Measurements from ENCODE around the gene NEU2.

DNA sequence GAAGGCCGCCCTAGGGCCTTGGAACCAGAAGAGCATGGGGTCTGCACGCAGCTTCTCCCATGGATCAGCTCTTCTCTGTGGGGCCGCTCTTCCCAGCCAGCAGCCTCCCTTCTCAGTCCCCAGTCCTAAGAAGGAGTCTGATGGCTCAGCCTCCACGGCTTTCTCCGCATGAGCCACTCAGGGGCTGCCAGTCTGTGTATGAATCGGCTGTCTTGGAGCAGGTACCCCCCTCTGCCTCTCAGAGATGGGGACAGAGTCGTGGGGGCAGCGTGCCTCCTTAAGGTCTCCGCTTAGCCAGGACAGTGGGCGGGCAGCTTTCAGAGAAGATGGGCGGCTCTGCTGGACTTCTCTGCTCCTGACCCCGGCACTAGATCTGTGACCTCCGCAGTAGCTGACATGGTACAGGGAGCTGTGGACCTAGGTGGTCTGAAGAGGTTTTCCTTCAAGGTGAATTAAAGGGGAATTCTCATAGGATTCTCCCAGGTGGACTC, 49.3 kb downstream of the NEU2 start:
- TF ChIP-seq, protein P1, sequence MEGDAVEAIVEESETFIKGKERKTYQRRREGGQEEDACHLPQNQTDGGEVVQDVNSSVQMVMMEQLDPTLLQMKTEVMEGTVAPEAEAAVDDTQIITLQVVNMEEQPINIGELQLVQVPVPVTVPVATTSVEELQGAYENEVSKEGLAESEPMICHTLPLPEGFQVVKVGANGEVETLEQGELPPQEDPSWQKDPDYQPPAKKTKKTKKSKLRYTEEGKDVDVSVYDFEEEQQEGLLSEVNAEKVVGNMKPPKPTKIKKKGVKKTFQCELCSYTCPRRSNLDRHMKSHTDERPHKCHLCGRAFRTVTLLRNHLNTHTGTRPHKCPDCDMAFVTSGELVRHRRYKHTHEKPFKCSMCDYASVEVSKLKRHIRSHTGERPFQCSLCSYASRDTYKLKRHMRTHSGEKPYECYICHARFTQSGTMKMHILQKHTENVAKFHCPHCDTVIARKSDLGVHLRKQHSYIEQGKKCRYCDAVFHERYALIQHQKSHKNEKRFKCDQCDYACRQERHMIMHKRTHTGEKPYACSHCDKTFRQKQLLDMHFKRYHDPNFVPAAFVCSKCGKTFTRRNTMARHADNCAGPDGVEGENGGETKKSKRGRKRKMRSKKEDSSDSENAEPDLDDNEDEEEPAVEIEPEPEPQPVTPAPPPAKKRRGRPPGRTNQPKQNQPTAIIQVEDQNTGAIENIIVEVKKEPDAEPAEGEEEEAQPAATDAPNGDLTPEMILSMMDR (IDR thresholded peaks at IDR 0.05 in 2 of 3, conservative IDR thresholded peaks at IDR 0.05 in 1 of 3; ENCODE audit: insufficient read depth in 2 of 3, low read depth in 1 of 3, low read length in 3 of 3) = no peak
- TF ChIP-seq RCOR1 (IDR thresholded peaks at IDR 0.05; ENCODE audit: borderline replicate concordance in 1 of 2, low read depth in 2 of 2, low read length in 2 of 2) (no peak), ELF4 (CRISPR knock-in tag; IDR thresholded peaks at IDR 0.05) (no peak), PHF20 (IDR thresholded peaks at IDR 0.05; ENCODE audit: partially characterized antibody) (no peak), MXI1 (IDR thresholded peaks at IDR 0.05; ENCODE audit: low read depth, low read length) (no peak), SREBF2 (CRISPR knock-in tag; IDR thresholded peaks at IDR 0.05) (no peak)
- TF ChIP-seq, protein P2, sequence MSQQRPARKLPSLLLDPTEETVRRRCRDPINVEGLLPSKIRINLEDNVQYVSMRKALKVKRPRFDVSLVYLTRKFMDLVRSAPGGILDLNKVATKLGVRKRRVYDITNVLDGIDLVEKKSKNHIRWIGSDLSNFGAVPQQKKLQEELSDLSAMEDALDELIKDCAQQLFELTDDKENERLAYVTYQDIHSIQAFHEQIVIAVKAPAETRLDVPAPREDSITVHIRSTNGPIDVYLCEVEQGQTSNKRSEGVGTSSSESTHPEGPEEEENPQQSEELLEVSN (IDR thresholded peaks at IDR 0.05; ENCODE audit: borderline replicate concordance in 1 of 2, extremely low read depth in 1 of 2, insufficient read depth in 1 of 2, insufficient read length in 1 of 2, low read depth in 1 of 2, low read length in 1 of 2, poor library complexity in 1 of 2, severe bottlenecking in 1 of 2) = no peak
- TF ChIP-seq, protein P3, sequence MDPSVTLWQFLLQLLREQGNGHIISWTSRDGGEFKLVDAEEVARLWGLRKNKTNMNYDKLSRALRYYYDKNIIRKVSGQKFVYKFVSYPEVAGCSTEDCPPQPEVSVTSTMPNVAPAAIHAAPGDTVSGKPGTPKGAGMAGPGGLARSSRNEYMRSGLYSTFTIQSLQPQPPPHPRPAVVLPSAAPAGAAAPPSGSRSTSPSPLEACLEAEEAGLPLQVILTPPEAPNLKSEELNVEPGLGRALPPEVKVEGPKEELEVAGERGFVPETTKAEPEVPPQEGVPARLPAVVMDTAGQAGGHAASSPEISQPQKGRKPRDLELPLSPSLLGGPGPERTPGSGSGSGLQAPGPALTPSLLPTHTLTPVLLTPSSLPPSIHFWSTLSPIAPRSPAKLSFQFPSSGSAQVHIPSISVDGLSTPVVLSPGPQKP (CRISPR knock-in tag; IDR thresholded peaks at IDR 0.05) = no peak
- TF ChIP-seq, protein P4, sequence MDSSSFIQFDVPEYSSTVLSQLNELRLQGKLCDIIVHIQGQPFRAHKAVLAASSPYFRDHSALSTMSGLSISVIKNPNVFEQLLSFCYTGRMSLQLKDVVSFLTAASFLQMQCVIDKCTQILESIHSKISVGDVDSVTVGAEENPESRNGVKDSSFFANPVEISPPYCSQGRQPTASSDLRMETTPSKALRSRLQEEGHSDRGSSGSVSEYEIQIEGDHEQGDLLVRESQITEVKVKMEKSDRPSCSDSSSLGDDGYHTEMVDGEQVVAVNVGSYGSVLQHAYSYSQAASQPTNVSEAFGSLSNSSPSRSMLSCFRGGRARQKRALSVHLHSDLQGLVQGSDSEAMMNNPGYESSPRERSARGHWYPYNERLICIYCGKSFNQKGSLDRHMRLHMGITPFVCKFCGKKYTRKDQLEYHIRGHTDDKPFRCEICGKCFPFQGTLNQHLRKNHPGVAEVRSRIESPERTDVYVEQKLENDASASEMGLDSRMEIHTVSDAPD (CRISPR knock-in tag; IDR thresholded peaks at IDR 0.05) = no peak
- TF ChIP-seq, protein P5, sequence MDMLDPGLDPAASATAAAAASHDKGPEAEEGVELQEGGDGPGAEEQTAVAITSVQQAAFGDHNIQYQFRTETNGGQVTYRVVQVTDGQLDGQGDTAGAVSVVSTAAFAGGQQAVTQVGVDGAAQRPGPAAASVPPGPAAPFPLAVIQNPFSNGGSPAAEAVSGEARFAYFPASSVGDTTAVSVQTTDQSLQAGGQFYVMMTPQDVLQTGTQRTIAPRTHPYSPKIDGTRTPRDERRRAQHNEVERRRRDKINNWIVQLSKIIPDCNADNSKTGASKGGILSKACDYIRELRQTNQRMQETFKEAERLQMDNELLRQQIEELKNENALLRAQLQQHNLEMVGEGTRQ (CRISPR knock-in tag; IDR thresholded peaks at IDR 0.05) = no peak
